NCI-H187 (cell line): ENCODE measurements around the gene PDGFC.

Source experiments
- DNase-seq, 2 experiments: peaks; one replicate each; lab custom pipeline; 2025; lab: John Stamatoyannopoulos, UW

The PDGFC gene

GRCh38 chr4:156974264-156974663, 2.7 kb upstream of the PDGFC start:
- DNase-seq, result no peak

- DNase-seq, result no peak
Observed at GRCh38 chr4:156972379-156973015, 898 bp upstream of the PDGFC start.

GRCh38 chr4:156971165-156971675, 379 bp downstream of the PDGFC start:
- DNase-seq, result no peak

- no peak for DNase-seq
Observed at GRCh38 chr4:156970501-156971164, 966 bp downstream of the PDGFC start.

- no peak for DNase-seq
Observed at GRCh38 chr4:156969911-156970310, 1.7 kb downstream of the PDGFC start.

GRCh38 chr4:156969101-156969500, 2.5 kb downstream of the PDGFC start:
- no peak for DNase-seq

- DNase-seq, result no peak
Observed at GRCh38 chr4:156968479-156968984, 3.1 kb downstream of the PDGFC start.

GRCh38 chr4:156966836-156967235, 4.8 kb downstream of the PDGFC start:
- no peak for DNase-seq

- DNase-seq, result no peak
Observed at GRCh38 chr4:156963419-156963818, 8.2 kb downstream of the PDGFC start.

GRCh38 chr4:156962528-156962974, 9.0 kb downstream of the PDGFC start:
- DNase-seq, result no peak

- no peak for DNase-seq
Observed at GRCh38 chr4:156962058-156962358, 9.6 kb downstream of the PDGFC start.

- DNase-seq, result no peak
Observed at GRCh38 chr4:156961196-156962057, 10.2 kb downstream of the PDGFC start.

- no peak for DNase-seq
Observed at GRCh38 chr4:156959298-156959702, 12.3 kb downstream of the PDGFC start.

GRCh38 chr4:156958276-156959074, 13.1 kb downstream of the PDGFC start:
- no peak for DNase-seq

- DNase-seq, result no peak
Observed at GRCh38 chr4:156957556-156957955, 14.0 kb downstream of the PDGFC start.

GRCh38 chr4:156956826-156957368, 14.7 kb downstream of the PDGFC start:
- no peak for DNase-seq

- DNase-seq, result no peak
Observed at GRCh38 chr4:156956359-156956758, 15.2 kb downstream of the PDGFC start.

- DNase-seq, result no peak
Observed at GRCh38 chr4:156954587-156954986, 17.0 kb downstream of the PDGFC start.

- DNase-seq, result no peak
Observed at GRCh38 chr4:156953951-156954350, 17.6 kb downstream of the PDGFC start.

GRCh38 chr4:156953001-156953400, 18.6 kb downstream of the PDGFC start:
- no peak for DNase-seq

- no peak for DNase-seq
Observed at GRCh38 chr4:156952078-156952759, 19.4 kb downstream of the PDGFC start.
